ENCODE data around the gene SLC29A3.

The SLC29A3 gene

GRCh38 chr10:71396711-71397295 is 77.7 kb downstream of the SLC29A3 start, which contains the start of gene CDH23:
CDH23 (plus strand) TSS chr10:71396920; CDS start chr10:71439832, 42,912 bp downstream.
- DNase-seq (ENCODE audit: low read depth) = no peak
- no peak for TF ChIP-seq CTCF (conservative IDR thresholded peaks at IDR 0.05; ENCODE audit: control insufficient read depth, insufficient read depth, low read depth, low read length)
- H3K4me3 ChIP-seq (ENCODE audit: control insufficient read depth, low read depth, low read length) = no peak within 1 kb of the TSS

GRCh38 chr10:71397296-71398212 is 78.5 kb downstream of the SLC29A3 start:
- no peak overlapping the region for H3K4me3 ChIP-seq (ENCODE audit: control insufficient read depth, low read depth, low read length)
- no peak for TF ChIP-seq CTCF (conservative IDR thresholded peaks at IDR 0.05; ENCODE audit: control insufficient read depth, insufficient read depth, low read depth, low read length)
- no peak for DNase-seq (ENCODE audit: low read depth)

- no peak for DNase-seq (ENCODE audit: low read depth)
- no peak for TF ChIP-seq CTCF (conservative IDR thresholded peaks at IDR 0.05; ENCODE audit: control insufficient read depth, insufficient read depth, low read depth, low read length)
These were observed 79.9 kb downstream of the SLC29A3 start for GRCh38 chr10:71398976-71399375.

GRCh38 chr10:71399946-71400345 is 80.9 kb downstream of the SLC29A3 start:
- no peak overlapping the region for H3K4me3 ChIP-seq (ENCODE audit: control insufficient read depth, low read depth, low read length)
- no peak for TF ChIP-seq CTCF (conservative IDR thresholded peaks at IDR 0.05; ENCODE audit: control insufficient read depth, insufficient read depth, low read depth, low read length)
- DNase-seq (ENCODE audit: low read depth) = no peak

More at GRCh38 chr10:71398976-71399375, 79.9 kb downstream of the SLC29A3 start:
- no peak overlapping the region for H3K4me3 ChIP-seq (ENCODE audit: control insufficient read depth, low read depth, low read length)

GRCh38 chr10:71401056-71401455 is 82.0 kb downstream of the SLC29A3 start:
- TF ChIP-seq CTCF (conservative IDR thresholded peaks at IDR 0.05; ENCODE audit: control insufficient read depth, insufficient read depth, low read depth, low read length) = no peak

GRCh38 chr10:71402005-71402404 is 82.9 kb downstream of the SLC29A3 start:
- TF ChIP-seq CTCF (conservative IDR thresholded peaks at IDR 0.05; ENCODE audit: control insufficient read depth, insufficient read depth, low read depth, low read length) = no peak
- H3K4me3 ChIP-seq (ENCODE audit: control insufficient read depth, low read depth, low read length) = no peak overlapping the region
- no peak for DNase-seq (ENCODE audit: low read depth)

More at GRCh38 chr10:71401056-71401455, 82.0 kb downstream of the SLC29A3 start:
- no peak overlapping the region for H3K4me3 ChIP-seq (ENCODE audit: control insufficient read depth, low read depth, low read length)
- DNase-seq (ENCODE audit: low read depth) = no peak

All from fibroblast of mammary gland (primary cell).